Sigmoid colon (tissue), 4 donors: Measurements from ENCODE around the gene RAPGEF3.

Source experiments
- POLR2AphosphoS5 ChIP-seq, 4 donors: sonication (generic); formaldehyde crosslinking; IDR thresholded peaks; one replicate each; pipeline ENCODE4 v1.6.1; 2017; ENCODE audit warnings: antibody characterized with exemption in 4 of 4
- TF ChIP-seq, protein P1 (sequence below), 4 experiments: fragments of 450-650 bp in 3 of 4; fragments of 200-600 bp in 1 of 4; IDR thresholded peaks; one replicate each; pipeline ENCODE4 v1.5.1; 2016 to 2019; ENCODE audit warnings: antibody characterized with exemption in 4 of 4, mild to moderate bottlenecking in 3 of 4, moderate library complexity in 2 of 4

DNA sequence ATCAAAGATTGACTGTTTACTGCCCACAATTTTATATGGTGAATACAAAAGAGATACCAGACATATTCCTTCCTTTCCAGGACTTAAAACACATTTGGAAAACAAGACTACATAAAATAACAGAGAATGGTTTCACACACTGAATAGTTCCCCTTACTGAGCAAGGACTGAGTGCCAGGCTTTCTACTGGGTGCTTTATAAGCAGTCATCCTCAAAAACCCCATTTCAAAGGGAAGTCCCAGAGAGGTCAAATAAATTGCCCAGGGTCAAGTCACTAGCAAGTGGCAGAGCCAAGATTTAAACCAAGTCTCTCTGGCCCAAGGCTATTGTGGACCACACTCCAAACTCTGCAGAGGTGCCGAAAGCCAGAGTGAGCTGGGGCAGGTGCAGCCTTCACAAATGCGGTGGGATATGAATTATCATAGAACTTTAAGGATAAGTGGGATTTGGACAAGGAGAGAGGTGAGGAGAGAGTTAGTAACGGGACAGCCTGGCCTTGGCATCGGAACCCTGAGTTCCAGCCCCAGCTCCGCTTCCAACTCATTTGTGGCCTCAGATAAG is 43.8 kb downstream of the RAPGEF3 start:
- TF ChIP-seq, protein P1, sequence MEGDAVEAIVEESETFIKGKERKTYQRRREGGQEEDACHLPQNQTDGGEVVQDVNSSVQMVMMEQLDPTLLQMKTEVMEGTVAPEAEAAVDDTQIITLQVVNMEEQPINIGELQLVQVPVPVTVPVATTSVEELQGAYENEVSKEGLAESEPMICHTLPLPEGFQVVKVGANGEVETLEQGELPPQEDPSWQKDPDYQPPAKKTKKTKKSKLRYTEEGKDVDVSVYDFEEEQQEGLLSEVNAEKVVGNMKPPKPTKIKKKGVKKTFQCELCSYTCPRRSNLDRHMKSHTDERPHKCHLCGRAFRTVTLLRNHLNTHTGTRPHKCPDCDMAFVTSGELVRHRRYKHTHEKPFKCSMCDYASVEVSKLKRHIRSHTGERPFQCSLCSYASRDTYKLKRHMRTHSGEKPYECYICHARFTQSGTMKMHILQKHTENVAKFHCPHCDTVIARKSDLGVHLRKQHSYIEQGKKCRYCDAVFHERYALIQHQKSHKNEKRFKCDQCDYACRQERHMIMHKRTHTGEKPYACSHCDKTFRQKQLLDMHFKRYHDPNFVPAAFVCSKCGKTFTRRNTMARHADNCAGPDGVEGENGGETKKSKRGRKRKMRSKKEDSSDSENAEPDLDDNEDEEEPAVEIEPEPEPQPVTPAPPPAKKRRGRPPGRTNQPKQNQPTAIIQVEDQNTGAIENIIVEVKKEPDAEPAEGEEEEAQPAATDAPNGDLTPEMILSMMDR (IDR thresholded peaks at IDR 0.05), result no peak
- no peak for TF ChIP-seq POLR2AphosphoS5 (IDR thresholded peaks at IDR 0.05)
